ENCODE measurements around the gene PSORS1C1.
"Not testable (repeated sequence)": the region's sequence is repeated elsewhere in the genome, so short reads cannot be mapped to it uniquely, and the experiment has no call there.

The PSORS1C1 gene, protein sequence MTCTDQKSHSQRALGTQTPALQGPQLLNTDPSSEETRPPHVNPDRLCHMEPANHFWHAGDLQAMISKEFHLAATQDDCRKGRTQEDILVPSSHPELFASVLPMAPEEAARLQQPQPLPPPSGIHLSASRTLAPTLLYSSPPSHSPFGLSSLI

GRCh38 chr6:31114541-31114878 is at the start of gene PSORS1C1:
PSORS1C1 (plus strand) TSS chr6:31114800; CDS start chr6:31129633, 14,833 bp downstream.
- DNase-seq (ENCODE audit: extremely low read depth in 1 of 2, low read depth in 1 of 2): no peak

DNA sequence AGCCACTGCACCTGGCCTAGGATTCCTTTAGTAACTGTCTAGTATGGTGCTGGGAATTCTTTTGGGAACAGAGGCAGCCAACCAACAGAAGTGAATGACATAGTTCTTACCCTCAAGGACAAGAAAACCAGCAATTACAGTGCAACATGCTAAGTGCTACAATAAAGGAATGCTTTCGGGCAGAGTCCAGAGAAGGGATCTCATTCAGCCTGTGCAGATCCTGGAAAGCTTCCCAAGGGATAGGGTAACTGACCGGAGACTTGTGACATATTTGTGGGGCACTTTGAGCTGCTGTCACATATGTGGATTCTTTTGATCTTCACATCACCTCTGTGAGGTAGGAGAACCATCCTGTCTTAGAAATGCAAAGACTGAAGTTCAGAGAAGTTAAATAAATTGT is 49.0 kb upstream of the PSORS1C1 start:
- DNase-seq (ENCODE audit: extremely low read depth in 1 of 2, low read depth in 1 of 2): no peak

- DNase-seq (ENCODE audit: extremely low read depth in 1 of 2, low read depth in 1 of 2): not testable (repeated sequence)
Measured at GRCh38 chr6:31067028-31067427, 47.6 kb upstream of the PSORS1C1 start.

- DNase-seq (ENCODE audit: extremely low read depth in 1 of 2, low read depth in 1 of 2): not testable (repeated sequence)
Measured at GRCh38 chr6:31067891-31068668, 46.5 kb upstream of the PSORS1C1 start.

GRCh38 chr6:31068669-31069340 is 45.8 kb upstream of the PSORS1C1 start:
- DNase-seq (ENCODE audit: extremely low read depth in 1 of 2, low read depth in 1 of 2): peak; percentile 14 to 41

GRCh38 chr6:31070711-31071197 is 43.8 kb upstream of the PSORS1C1 start:
- no peak for DNase-seq (ENCODE audit: extremely low read depth in 1 of 2, low read depth in 1 of 2)

- DNase-seq (ENCODE audit: extremely low read depth in 1 of 2, low read depth in 1 of 2): no peak
Measured at GRCh38 chr6:31074401-31074800, 40.2 kb upstream of the PSORS1C1 start.

GRCh38 chr6:31075528-31075927 is 39.1 kb upstream of the PSORS1C1 start:
- DNase-seq (ENCODE audit: extremely low read depth in 1 of 2, low read depth in 1 of 2): no peak

GRCh38 chr6:31076611-31077010 is 38.0 kb upstream of the PSORS1C1 start:
- DNase-seq (ENCODE audit: extremely low read depth in 1 of 2, low read depth in 1 of 2): no peak

DNA sequence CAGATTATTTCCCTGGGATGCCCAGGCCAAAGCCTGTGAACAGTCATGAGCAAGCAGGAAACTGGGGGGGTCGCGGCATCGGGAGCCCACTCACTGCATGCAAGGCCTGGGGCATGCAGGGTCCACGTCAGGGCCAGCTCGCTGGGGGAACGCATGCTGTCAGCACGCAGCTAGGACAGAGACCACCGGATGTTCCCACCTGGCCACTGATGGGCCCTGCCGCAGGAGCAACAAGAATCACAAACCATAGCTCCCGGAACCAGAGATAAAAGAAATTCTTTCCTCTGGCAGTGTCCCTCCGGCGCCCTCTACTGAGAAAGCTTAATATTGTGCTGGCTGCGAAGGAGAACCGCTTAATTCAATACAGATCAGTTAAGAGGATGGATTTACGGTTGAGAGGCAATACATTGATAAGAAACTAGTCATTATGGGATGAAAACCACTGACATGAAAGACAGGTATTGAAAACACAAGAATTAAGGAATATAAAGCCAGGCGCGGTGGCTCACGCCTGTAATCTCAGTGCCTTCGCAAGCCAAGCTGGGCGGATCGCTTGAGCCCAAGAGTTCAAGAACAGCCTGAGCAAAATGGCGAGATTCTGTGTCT is 34.8 kb upstream of the PSORS1C1 start:
- DNase-seq (ENCODE audit: extremely low read depth in 1 of 2, low read depth in 1 of 2): peak in 1 of 2 donors; percentile 38

DNA sequence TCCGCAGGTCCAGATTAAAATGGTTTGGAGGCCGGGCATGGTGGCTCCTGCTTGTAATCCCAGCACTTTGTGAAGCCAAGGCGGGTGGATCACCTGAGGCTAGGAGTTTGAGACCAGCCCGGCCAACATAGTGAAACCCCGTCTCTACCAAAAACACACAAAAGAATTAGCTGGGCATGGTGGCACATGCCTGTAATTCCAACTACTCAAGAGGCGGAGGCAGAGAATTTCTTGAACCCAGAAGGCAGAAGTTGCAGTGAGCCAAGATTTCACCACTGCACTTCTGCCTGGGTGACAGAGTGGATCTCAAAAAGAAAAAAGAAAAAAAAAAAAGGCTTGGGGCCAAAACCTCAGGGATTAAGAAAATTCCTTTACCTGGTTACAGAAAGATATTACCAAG is 32.7 kb upstream of the PSORS1C1 start:
- no peak for DNase-seq (ENCODE audit: extremely low read depth in 1 of 2, low read depth in 1 of 2)

DNA sequence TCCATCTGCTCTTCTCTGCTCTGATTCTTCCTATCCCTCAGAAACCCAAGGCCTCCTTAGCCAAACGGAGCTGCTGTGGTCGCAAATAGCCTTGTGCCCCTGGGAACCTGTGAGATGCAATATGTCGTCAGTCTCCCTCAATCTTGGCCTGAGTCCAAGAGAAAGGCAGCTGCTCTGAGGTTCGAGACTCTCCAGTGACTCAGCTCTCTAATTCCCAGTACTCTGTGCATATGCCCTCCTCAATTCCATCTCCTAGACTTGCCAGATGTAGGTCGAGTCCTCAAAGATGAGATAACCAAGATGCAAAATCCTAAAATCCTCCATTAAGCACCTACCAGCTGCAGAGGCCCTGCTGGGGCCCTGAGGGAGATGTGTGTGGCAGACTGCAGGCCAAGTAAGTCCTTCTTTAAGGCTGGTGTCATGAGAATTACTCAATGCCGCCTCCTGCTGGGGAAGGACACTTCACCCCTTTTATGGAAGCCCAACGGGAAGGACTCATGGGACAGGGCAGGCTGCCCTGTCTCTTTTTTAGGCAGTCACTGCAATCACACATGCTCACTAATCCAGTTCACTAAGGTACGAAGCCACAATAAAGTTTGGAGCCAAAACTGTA is 30.8 kb upstream of the PSORS1C1 start:
- no peak for DNase-seq (ENCODE audit: extremely low read depth in 1 of 2, low read depth in 1 of 2)

- no peak for DNase-seq (ENCODE audit: extremely low read depth in 1 of 2, low read depth in 1 of 2)
Measured at GRCh38 chr6:31086788-31087440, 27.7 kb upstream of the PSORS1C1 start.

DNA sequence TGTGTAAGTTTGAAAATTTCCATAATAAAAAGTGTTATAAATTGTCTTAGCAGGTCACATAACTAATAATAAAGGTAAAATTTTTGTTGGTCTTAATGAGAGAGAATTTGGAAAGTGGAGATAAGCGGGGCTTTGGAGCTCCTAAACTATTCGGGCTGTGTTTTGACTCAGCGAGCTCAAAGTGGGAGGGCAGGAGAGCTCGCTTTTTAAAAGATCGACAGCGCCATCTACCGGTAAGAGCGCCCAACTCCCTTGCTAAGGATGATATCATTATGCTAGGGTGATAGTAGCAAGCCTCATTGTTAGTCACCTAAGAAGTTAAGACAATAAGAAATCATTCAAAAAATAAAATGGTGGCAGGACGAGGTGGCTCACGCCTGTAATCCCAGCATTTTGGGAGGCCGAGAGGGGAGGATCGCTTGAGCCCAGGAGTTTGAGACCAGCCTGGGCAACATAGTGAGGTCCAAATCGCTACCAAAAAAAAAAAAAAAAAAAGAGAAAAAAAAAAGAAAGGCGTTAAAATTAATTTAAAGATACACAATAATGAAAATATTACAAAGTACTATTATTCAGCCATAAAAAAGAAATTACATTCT is 27.0 kb upstream of the PSORS1C1 start:
- DNase-seq (ENCODE audit: extremely low read depth in 1 of 2, low read depth in 1 of 2): peak; percentile 73 to 81

DNA sequence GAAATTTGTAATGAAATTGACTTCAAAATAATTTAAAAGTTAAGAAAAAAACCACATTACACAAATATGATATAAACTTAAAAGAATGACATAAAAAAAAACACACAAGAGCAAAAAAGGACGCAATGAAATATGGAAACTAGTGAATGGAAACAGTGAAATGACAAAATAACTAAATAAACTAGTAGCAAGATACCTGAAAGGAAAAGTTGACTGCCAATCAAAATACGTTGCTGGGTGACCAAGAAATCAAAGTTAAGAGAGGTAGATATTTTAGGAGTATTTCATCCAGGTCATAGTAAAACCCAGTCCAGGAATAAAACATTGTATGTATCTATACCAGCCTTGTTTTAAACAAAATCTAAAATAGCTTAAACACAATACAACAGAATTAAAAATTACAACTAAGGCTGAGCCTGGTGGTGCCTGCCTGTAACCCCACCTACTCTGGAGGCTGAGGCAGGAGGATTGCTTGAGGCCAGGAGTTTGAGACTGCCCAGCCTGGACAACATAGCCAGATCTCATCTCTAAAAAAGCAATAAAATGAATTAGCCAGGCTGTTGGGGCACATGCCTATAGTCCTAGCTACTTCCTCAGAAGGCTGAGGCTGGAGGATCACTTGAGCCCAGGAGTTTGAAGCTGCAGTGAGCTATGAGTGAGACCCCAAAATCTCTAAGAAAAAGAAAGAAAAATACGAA is 24.2 kb upstream of the PSORS1C1 start:
- DNase-seq (ENCODE audit: extremely low read depth in 1 of 2, low read depth in 1 of 2): no peak

DNA sequence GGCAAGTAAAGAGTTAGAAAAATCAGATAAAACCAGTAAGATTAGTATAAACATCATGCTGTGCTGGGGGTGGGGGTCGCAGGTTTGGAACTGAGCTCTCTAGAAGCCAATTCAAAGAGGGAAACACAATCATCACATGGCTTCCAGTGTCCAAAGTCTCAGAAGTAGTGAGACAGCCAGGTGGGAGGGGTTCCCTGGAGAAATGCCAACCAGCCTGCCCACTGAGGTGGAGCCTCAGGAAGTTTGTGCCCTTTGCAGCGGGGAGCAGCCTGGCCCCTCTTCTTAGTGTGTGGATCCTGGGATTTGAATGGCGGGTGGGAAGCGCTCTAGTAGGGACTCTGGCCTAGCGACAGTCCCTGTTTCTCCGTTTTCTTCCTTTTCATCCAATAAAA is 23.6 kb upstream of the PSORS1C1 start:
- DNase-seq (ENCODE audit: extremely low read depth in 1 of 2, low read depth in 1 of 2): no peak

DNA sequence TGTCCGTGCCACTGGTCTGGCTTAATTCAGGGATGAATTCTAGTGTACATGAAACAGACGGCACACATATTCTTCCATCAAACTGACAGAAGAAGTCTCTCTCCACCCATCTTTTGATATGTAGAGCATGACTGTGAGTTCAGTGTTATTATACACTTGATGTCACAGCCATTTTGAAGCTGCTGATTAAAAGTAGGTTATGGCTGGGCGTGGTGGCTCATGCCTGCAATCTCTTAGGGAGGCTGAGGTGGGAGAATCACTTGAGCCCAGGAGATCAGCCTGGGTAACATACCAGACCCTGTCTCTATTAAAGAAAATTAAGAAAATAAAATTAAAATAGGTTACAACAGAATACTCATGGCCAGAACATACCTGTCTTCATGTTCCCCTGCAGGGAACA is 22.9 kb upstream of the PSORS1C1 start:
- DNase-seq (ENCODE audit: extremely low read depth in 1 of 2, low read depth in 1 of 2): no peak

- DNase-seq (ENCODE audit: extremely low read depth in 1 of 2, low read depth in 1 of 2): no peak
Measured at GRCh38 chr6:31092238-31092637, 22.4 kb upstream of the PSORS1C1 start.

- no peak for DNase-seq (ENCODE audit: extremely low read depth in 1 of 2, low read depth in 1 of 2)
Measured at GRCh38 chr6:31092769-31093505, 21.7 kb upstream of the PSORS1C1 start.
